Measurements from ENCODE around the gene SPARC.

The SPARC gene

DNA sequence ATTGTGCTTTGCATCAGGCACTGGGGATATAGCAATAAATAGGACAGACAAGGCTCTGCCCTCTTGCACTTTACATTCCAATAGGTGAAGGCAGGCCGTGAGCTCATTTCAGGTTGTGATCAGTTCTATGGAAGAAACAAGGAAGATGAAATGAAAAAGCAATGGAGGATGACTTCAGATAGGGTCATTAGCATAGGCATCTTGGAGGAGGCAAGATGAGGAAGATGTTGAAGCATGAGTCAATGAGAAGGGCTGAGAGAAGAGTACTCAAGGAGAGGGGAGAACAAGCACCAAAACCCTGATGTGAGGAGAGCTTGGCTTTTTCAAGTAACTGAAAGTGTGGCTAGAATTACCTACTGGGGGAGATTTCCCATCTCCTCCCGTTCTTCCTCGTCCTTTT lies 5.0 kb upstream of the SPARC start:
- TF ChIP-seq GATA2 (IDR thresholded peaks at IDR 0.05; ENCODE audit: low read depth, low read length) (no peak), GATA3 (IDR thresholded peaks at IDR 0.05; ENCODE audit: low read depth, low read length) (no peak)

DNA sequence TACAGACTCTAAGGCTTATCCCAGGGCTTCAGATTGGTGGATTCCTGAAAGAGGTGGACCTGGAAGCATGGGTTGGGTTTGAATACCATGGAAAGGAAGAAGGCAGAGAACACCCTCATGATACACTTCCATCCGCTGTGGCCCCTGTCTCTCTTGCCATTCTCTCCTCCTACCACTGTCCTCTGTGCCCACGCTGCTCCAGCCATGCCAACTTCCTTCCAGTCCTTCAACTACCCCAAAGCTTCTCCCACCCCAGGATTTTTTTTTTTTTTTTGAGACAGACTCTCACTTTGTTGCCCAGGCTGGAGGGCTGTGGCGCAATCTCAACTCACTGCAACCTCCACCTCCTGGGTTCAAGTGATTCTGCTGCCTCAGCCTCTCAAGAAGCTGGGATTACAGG lies 1.7 kb upstream of the SPARC start:
- TF ChIP-seq GATA2 (IDR thresholded peaks at IDR 0.05; ENCODE audit: low read depth, low read length) (no peak), GATA3 (IDR thresholded peaks at IDR 0.05; ENCODE audit: low read depth, low read length) (no peak)

GRCh38 chr5:151685749-151686673 lies 704 bp downstream of the SPARC start:
- TF ChIP-seq GATA2 (IDR thresholded peaks at IDR 0.05; ENCODE audit: low read depth, low read length) (peak; percentile 57; the same call in 1 of the 2 replicates), GATA3 (IDR thresholded peaks at IDR 0.05; ENCODE audit: low read depth, low read length) (no peak)

DNA sequence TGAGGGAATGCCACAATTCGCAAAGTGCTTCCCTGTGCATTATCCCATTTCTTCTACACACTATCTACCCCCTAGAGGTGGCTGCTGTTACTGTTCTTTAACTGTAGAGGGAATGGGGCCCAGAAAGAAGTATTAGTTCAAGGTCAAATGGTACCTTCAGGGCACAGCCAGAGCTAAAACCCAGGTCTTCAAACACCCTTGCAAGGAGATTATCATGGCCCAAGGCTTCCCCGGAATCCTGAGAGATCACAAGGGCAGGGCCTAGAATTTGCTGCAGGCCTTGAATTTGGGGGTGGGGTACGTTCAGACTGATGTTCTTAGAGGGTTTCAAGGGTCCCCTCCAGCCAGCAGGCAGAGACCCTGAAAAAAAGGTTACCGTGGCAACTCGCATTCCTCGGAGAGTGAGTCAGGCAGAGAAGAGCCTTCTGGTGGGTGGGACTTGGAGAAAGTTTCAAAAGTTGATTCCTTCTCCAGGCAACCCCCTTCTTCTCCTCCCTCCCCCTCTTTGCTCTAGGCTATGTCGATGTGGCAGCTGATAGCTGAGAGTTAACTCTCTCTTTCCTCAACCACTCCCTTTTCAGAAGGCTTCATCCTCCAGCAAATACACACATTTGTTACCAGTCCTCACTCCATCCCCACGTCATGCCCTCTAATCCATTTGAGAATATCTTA lies 1.9 kb downstream of the SPARC start:
- TF ChIP-seq GATA2 (IDR thresholded peaks at IDR 0.05; ENCODE audit: low read depth, low read length): no peak
- no peak for TF ChIP-seq GATA3 (IDR thresholded peaks at IDR 0.05; ENCODE audit: low read depth, low read length)

- no peak for TF ChIP-seq GATA2 (IDR thresholded peaks at IDR 0.05; ENCODE audit: low read depth, low read length)
These were observed 2.6 kb downstream of the SPARC start for GRCh38 chr5:151683986-151684588.

GRCh38 chr5:151683444-151683843 lies 3.3 kb downstream of the SPARC start:
- TF ChIP-seq GATA3 (IDR thresholded peaks at IDR 0.05; ENCODE audit: low read depth, low read length): no peak
- no peak for TF ChIP-seq GATA2 (IDR thresholded peaks at IDR 0.05; ENCODE audit: low read depth, low read length)

DNA sequence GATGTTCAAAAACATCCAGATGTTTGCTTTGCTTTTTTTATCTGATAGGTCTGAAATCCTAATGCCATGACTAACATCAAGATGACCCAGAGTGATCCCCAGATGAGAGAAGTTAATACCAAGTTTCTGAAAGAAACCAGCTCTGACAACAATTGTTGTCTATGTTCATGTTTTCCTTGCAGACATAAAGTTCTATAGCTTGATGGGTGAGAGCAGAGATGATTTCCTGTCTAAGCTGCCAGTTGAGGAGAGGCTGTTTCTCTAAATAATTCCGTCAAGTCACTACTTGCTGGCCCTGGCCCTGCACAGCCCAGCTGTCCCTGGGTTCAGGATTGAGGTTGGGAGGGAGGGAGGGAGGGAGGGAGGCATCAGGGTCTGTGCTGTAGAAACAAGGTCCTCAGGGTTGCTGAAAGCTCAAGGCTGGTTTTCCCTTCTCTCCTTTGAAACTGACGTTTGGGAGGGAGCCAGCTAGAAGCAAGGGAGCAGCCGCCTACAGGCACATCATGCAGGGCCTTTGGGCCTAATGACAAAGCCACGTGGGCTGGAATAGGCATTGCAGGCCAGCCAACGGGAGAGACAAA lies 3.9 kb downstream of the SPARC start:
- no peak for TF ChIP-seq GATA3 (IDR thresholded peaks at IDR 0.05; ENCODE audit: low read depth, low read length)
- TF ChIP-seq GATA2 (IDR thresholded peaks at IDR 0.05; ENCODE audit: low read depth, low read length): no peak

GRCh38 chr5:151682240-151682639 lies 4.5 kb downstream of the SPARC start:
- TF ChIP-seq GATA3 (IDR thresholded peaks at IDR 0.05; ENCODE audit: low read depth, low read length) (no peak), GATA2 (IDR thresholded peaks at IDR 0.05; ENCODE audit: low read depth, low read length) (peak; percentile 43; the same call in 1 of the 2 replicates)

- TF ChIP-seq GATA3 (IDR thresholded peaks at IDR 0.05; ENCODE audit: low read depth, low read length) (no peak), GATA2 (IDR thresholded peaks at IDR 0.05; ENCODE audit: low read depth, low read length) (no peak)
These were observed 5.7 kb downstream of the SPARC start for GRCh38 chr5:151680944-151681427.

DNA sequence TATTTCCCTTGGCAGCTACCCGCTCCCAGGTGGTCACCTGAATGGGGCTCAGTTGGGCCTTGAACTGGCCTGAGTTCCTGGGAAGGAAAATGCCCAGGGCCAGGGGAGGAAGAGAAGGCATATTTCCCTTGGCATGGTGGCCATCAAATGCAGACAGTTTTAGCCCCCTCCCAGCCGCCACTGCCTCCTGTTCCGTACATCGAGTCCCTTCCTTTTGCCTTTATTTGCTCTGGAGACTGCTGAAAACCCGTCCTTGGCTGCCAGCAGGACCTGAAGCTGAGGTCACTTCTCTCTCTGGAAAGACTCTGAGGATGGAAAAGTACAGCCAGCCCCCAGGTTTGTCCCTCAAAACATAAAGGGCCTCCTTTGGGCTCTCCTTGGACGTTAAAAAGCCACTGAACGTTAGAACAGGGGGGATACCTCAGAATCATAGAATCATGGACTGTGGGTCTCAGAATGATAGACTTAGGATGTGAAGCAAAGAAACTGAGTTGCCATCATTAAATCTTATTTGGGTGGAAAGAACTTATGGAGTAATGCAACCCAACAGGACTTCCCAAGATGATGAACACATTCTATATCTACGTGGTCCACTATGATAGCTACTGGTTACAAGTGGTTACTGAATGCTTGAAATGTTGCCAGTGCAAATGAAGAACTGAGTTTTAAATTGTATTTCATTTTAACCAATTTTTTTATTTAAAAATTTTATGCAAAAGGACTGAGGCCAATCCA lies 7.1 kb downstream of the SPARC start:
- TF ChIP-seq GATA2 (IDR thresholded peaks at IDR 0.05; ENCODE audit: low read depth, low read length): no peak
- no peak for TF ChIP-seq GATA3 (IDR thresholded peaks at IDR 0.05; ENCODE audit: low read depth, low read length)

- TF ChIP-seq GATA2 (IDR thresholded peaks at IDR 0.05; ENCODE audit: low read depth, low read length) (no peak), GATA3 (IDR thresholded peaks at IDR 0.05; ENCODE audit: low read depth, low read length) (no peak)
These were observed 8.0 kb downstream of the SPARC start for GRCh38 chr5:151678713-151679112.

DNA sequence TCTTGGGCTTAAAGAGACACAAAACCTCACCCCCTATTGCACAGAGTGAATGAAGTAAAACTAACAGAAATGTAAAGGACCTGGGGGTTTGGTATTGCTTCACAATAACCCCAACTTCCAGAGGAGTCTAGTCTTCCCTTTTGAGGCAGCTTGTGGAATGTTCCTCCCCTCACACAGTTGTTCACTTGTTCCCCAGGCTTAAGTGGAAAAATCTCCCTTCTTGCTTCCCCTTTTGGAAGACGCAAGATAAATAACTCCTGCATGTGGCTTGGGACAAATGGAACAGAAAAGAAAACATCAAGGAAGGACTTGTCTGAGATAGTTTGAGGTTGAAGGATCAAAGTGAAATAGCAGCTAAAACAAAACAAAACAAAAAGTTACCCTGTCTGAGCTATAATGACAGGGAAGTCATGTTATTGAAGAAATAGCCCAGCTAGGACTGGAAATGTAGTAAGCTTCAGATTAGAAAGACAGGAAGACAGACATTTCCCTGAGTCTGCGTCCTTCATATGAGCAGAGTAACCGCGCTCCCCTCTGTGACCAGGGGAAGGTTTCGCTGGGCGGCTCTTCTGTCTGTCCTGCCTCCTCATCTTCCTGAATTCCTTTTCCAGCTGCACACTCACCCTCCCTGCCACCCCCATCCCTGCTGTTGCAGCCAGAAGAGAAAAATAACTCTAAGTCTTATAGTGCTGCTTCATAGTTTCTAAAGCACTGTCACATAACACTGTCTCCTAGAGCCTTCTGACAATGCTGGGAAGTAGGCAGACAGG lies 8.8 kb downstream of the SPARC start:
- no peak for TF ChIP-seq GATA2 (IDR thresholded peaks at IDR 0.05; ENCODE audit: low read depth, low read length)

DNA sequence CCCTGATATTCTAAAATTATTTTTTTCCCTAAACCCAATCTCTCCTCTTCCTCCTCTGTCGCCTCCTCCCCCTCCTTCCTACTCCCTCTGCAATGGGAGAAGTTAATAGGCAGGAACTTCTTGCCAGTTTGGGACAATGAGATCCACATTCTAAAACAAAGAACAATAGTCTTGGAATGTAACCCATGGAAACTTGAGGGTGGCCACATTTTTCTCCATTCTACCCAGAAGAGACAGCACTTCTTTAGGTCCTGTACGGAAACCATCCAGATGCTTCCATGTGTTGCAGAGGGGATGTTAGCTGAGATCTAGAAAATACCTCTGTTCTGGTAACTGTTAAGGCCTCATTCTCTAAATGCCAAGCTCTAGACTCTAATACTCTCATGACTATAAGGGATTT lies 10.0 kb downstream of the SPARC start:
- TF ChIP-seq GATA2 (IDR thresholded peaks at IDR 0.05; ENCODE audit: low read depth, low read length) (no peak), GATA3 (IDR thresholded peaks at IDR 0.05; ENCODE audit: low read depth, low read length) (no peak)

All from SH-SY5Y (cell line).